NCI-H82 (cell line): Measurements from ENCODE around the gene PFN2.
"Not testable (repeated sequence)": the region's sequence is repeated elsewhere in the genome, so short reads cannot be mapped to it uniquely, and the experiment has no call there.

ENCODE experiments used
- DNase-seq: peaks from one replicate; lab custom pipeline; 2025; lab: John Stamatoyannopoulos, UW

Gene PFN2

GRCh38 chr3:149968216-149968615, 2.5 kb downstream of the PFN2 start:
- peak; percentile 62 for DNase-seq

GRCh38 chr3:149967086-149967685, 3.5 kb downstream of the PFN2 start:
- DNase-seq, result peak; percentile 70

GRCh38 chr3:149965278-149965677, 5.4 kb downstream of the PFN2 start:
- no peak for DNase-seq

DNA sequence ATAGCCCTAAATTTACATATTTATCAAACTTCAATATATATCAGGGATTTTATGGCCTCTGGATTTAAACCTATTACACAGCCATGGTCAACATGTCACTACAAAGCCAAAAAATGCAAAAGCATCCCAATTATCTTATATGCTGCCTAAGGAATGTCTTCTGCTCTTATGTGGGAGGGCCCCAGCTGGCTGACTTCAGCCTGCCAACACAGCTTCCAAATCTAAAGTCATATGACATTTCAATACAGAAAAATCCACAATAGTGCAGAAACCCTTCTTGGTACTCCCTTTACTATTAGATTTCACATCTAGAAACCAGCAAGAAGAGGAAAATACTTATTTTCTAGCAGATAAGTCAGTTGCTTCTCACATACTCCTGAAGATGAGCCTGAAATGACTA, 6.4 kb downstream of the PFN2 start:
- DNase-seq, result no peak

GRCh38 chr3:149963485-149963884, 7.2 kb downstream of the PFN2 start:
- no peak for DNase-seq

DNA sequence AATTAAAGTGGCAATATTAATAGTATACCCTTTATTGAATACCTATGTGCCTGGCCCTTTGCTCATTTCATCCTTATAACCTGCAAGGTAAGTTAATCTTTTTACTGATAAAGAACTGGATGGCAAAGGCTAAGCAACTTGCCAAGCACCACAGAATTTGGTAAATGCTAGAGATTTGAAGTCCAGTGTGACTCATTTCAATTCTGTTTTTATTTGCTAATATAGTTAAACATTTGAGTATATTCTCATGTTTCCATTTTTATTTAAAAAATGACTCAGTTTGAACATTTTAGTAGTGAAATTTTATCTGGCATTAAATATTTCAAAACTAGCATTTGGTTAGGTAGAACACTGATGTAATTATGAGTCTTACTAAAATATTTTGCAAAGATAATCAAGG, 11.3 kb downstream of the PFN2 start:
- DNase-seq, result no peak

- DNase-seq, result no peak
Measured at GRCh38 chr3:149958171-149958796, 12.4 kb downstream of the PFN2 start.

DNA sequence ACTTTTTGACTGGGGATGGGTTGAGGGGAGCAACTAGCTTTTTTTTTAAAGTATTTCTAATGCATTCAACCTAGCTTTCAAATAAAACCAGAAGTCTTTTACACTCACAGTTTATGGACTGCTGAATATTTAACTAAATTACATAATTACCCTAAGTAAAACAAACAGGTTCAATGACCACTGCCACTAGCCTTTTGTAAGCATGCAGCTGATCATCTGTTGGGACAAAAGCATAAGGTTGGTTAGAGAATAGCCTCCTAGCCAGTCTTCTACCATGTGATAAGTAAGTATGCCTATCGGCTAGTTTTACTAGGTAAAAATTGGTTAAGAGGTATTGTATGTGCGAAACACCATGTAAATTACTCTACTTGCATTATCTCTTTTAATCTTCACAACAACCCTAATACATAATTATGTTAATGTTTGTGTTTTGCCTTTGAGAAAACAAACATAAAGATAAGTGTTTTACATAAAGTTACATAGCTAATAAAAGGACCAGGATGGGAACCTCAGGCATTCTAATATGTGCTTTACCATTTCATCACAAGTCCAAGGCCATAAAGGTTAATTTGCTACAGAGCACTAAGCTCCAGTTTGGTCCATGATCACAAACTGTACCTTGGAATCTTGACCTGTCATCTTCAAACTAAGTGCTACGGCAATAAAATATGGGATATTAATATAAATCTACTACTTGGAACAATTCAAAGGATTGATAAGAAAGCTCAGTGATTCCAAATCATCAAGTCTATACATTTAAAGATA, 13.2 kb downstream of the PFN2 start:
- no peak for DNase-seq

- no peak for DNase-seq
Measured at GRCh38 chr3:149955449-149955848, 15.2 kb downstream of the PFN2 start.

- DNase-seq, result no peak
Measured at GRCh38 chr3:149954812-149955211, 15.9 kb downstream of the PFN2 start.

DNA sequence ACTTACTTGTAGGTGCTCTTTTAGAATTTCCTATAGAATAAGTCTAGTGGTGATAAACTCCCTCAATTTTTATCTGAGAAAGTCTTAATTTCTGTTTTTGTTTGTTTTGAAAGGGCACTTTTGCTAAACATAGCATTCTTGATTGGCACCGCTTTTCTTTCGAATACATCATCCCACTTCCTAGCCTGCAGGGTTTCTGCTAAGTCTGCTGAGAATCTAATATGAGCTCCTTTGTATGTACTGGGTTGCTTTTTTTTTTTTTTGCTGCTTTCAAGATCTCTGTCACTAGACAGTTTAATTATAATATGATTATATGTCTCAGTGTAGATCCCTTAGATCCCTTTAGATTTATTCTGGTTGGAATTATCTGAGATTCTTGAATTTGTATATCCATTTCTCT, 21.5 kb downstream of the PFN2 start:
- no peak for DNase-seq

- DNase-seq, result no peak
Measured at GRCh38 chr3:149947231-149947630, 23.5 kb downstream of the PFN2 start.

DNA sequence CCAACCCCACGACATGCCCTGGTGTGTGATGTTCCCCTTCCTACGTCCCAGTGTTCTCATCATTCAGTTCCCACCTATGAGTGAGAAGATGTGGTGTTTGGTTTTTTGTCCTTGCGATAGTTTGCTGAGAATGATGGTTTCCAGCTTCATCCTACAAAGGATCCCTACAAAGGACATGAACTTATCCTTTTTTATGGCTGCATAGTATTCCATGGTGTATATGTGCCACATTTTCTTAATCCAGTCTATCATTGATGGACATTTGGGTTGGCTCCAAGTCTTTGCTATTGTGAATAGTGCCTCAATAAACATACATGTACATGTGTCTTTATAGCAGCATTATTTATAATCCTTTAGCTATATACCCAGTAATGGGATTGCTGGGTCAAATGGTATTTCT, 26.7 kb downstream of the PFN2 start:
- DNase-seq, result not testable (repeated sequence)

GRCh38 chr3:149942409-149942808, 28.3 kb downstream of the PFN2 start:
- DNase-seq, result no peak

DNA sequence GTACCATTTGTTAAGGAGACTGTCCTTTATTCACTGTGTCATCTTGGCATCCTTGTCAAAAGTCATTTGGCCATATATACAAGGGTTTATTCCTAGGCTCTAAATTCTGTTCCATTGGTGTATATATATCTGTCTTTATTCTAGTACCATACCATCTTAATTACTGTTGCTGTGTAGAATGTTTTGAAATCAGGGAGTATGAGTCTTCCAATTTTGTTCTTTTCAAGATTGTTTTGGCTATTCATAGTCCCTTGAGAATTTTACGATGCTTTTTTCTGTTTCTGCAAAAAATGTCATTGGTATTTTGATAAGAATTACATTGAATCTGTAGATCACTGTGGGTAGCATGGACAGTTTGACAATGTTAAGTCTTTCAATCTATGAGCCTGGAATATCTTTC, 28.7 kb downstream of the PFN2 start:
- DNase-seq, result no peak

DNA sequence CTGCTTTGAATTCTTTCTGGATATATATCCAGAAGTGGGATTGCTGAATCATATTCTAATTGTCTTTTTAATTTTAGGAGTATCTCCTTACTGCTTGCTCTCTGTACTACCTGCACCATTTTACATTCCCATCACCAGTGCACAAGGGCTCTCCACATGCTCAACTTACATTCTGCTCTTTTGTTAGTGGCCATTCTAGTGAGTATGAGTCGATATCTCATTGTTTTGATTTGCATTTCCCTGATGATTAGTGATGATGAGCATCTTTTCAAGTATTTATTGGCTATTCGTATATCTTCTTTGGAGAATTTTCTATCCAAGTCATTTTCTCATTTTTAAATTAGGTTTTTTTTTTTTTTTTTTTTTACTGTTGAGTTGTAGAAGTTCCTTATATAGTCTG, 29.5 kb downstream of the PFN2 start:
- no peak for DNase-seq

GRCh38 chr3:149938392-149939055, 32.2 kb downstream of the PFN2 start:
- DNase-seq, result not testable (repeated sequence)

DNA sequence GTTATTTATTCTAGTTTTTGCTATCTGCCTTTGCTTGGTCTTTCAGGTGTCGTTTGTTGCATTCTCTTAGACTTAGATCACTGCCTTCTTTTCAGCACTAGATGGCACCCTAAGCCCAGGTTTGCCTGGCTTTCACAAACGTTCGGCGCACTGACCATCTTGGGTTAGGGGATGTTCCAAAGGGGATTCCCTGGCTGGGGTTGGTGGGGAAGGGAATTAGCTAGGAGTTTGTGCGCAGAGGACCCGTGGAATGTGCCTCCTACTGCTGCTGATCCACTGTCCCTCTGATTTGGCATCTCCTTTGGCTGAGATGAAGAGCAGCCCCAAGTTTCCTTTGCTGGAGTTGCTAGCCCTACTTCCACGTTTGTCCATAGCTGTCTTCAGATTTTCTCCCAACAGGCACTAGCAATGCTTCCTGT, 33.9 kb downstream of the PFN2 start:
- DNase-seq, result peak; percentile 78

DNA sequence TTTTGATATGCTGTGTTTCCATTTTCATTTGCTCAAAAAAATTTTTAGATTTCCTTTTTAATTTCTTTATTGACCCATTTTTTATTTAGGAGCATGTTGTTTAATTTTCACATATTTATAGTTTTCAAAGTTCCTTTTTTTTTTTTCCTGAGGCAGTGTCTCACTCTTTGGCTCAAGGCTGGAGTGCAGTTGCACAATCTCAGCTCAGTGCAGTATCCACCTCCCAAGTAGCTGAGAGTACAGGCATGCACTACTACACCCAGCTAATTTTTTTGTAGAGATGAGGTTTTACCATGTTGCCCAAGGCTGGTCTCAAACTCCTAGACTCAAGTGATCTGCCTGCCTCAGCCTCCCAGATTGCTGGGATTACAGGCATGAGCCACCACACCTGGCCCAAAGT, 36.2 kb downstream of the PFN2 start:
- DNase-seq, result no peak

DNA sequence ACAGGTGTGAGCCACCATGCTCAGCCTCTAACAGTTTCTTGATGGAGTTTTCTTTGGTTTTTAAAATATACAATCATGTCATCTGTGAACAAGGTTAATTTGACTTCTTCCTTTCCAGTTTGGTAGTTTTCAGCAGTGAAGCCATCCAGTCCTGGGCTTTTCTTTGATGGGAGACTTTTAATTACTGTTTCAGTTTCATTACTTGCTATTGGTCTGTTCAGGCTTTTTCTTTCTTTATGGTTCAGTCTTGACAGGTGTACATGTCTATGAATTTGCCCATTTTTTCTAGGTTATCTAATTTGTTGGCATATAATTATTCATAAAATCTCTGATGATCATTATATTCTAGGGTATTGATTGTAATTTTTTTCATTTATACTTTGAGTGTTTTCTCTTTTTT, 36.8 kb downstream of the PFN2 start:
- DNase-seq, result no peak

- no peak for DNase-seq
Measured at GRCh38 chr3:149933008-149933407, 37.7 kb downstream of the PFN2 start.

- DNase-seq, result no peak
Measured at GRCh38 chr3:149920119-149920518, 50.6 kb downstream of the PFN2 start.

GRCh38 chr3:149919509-149919908, 51.2 kb downstream of the PFN2 start:
- DNase-seq, result no peak
